ENCODE results near the gene GPR107.

Gene GPR107

GRCh38 chr9:130027533-130028365 is 26.0 kb upstream of the GPR107 start:
- in situ Hi-C loops (cut with MboI; ENCODE audit: low sequenced_read_pairs): no loop called here

- in situ Hi-C loops (cut with MboI; ENCODE audit: low sequenced_read_pairs): no loop called here
These were observed 25.0 kb upstream of the GPR107 start for GRCh38 chr9:130028493-130029222.

GRCh38 chr9:130029223-130029973 is 24.3 kb upstream of the GPR107 start:
- in situ Hi-C loops (cut with MboI; ENCODE audit: low sequenced_read_pairs): no loop called here

- in situ Hi-C loops (cut with MboI; ENCODE audit: low sequenced_read_pairs): no loop called here
These were observed 23.0 kb upstream of the GPR107 start for GRCh38 chr9:130030651-130031127.

- in situ Hi-C loops (cut with MboI; ENCODE audit: low sequenced_read_pairs): no loop called here
These were observed 19.1 kb upstream of the GPR107 start for GRCh38 chr9:130034570-130034969.

GRCh38 chr9:130036099-130036498 is 17.6 kb upstream of the GPR107 start:
- in situ Hi-C loops (cut with MboI; ENCODE audit: low sequenced_read_pairs): no loop called here

GRCh38 chr9:130039528-130040147 is 14.1 kb upstream of the GPR107 start:
- in situ Hi-C loops (cut with MboI; ENCODE audit: low sequenced_read_pairs): no loop called here

GRCh38 chr9:130040984-130041647 is 12.6 kb upstream of the GPR107 start:
- in situ Hi-C loops (cut with MboI; ENCODE audit: low sequenced_read_pairs): no loop called here

GRCh38 chr9:130041648-130042405 is 11.9 kb upstream of the GPR107 start:
- in situ Hi-C loops (cut with MboI; ENCODE audit: low sequenced_read_pairs): no loop called here

- in situ Hi-C loops (cut with MboI; ENCODE audit: low sequenced_read_pairs): no loop called here
These were observed 11.3 kb upstream of the GPR107 start for GRCh38 chr9:130042406-130042884.

GRCh38 chr9:130042885-130043653 is 10.6 kb upstream of the GPR107 start, which contains the start of gene FNBP1:
FNBP1 (minus strand) TSS chr9:130043189; CDS start chr9:130042975, 214 bp downstream.
- in situ Hi-C loops (cut with MboI; ENCODE audit: low sequenced_read_pairs): no loop called here

GRCh38 chr9:130043654-130044623 is 9.8 kb upstream of the GPR107 start:
- in situ Hi-C loops (cut with MboI; ENCODE audit: low sequenced_read_pairs): no loop called here

GRCh38 chr9:130045725-130046450 is 7.8 kb upstream of the GPR107 start:
- in situ Hi-C loops (cut with MboI; ENCODE audit: low sequenced_read_pairs): no loop called here

GRCh38 chr9:130049431-130050210 is 4.1 kb upstream of the GPR107 start:
- in situ Hi-C loops (cut with MboI; ENCODE audit: low sequenced_read_pairs): no loop called here

- in situ Hi-C loops (cut with MboI; ENCODE audit: low sequenced_read_pairs): no loop called here
These were observed 3.2 kb upstream of the GPR107 start for GRCh38 chr9:130050462-130050861.

GRCh38 chr9:130051855-130052254 is 1.9 kb upstream of the GPR107 start:
- in situ Hi-C loops (cut with MboI; ENCODE audit: low sequenced_read_pairs): no loop called here
